Islet precursor cell (in vitro differentiated cells): ENCODE measurements around the gene ZNF445.
"Not testable (repeated sequence)": the region's sequence is repeated elsewhere in the genome, so short reads cannot be mapped to it uniquely, and the experiment has no call there.

Experiments used
- DNase-seq: peaks from one replicate; pipeline ENCODE4 v3.0.0-alpha.2; 2018

Gene ZNF445

DNA sequence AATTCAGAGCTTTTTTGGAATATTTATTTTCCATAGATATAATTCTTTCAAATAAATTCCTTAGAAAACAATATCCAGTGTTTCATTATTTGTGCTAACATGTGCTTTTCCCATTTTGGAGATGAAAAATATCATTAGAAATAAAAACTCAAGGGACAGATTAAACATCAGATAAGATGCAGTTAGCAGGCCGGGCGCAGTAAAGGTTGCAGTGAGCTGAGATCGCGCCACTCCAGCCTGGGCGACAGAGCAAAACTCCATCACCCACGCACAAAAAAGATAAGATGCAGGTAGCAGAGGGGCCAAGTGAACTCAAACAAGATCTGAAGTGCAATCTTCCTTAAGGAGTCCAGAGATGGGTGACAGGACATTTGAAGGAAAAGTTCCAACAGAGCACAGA lies 48.0 kb downstream of the ZNF445 start:
- DNase-seq, result no peak

DNA sequence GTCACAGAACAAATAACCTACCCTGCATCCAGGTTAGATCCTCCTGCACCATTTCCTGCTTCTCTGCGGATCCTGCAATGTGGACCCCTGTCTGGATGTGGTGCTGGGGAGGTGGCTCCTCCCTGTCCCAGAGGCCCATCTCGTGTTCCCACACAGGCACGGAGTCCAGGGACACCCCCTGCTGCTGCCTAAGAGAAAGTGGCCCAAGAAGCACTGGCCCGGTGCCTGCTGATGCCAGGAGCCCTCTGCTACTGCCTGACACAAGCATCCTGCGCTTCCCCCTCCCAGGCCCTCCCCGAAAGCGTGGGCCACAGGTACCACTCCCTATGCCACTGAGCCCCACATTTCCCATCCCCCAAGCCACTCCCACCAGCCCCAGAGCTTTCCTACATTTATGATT lies 48.6 kb downstream of the ZNF445 start:
- no peak for DNase-seq

DNA sequence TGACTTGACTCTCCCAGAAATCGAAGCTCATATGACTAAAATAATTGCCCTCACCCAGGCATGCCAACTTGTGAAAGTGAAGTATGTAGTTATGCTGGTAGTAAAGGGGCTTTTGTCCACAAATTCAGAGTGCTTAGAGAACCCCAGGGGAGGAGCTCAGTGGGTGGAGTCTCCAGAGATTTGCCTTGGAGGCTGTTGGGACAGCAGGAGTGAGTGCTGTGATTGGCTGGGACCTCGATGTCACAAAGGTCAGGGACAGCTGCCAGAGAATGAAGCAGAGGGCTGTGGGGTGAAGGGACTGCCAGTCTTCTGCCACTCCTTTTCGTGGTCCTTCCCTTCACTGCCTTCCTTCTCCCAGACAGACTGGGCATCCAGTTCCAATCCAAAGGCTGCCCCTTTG lies 49.8 kb downstream of the ZNF445 start:
- DNase-seq, result no peak

DNA sequence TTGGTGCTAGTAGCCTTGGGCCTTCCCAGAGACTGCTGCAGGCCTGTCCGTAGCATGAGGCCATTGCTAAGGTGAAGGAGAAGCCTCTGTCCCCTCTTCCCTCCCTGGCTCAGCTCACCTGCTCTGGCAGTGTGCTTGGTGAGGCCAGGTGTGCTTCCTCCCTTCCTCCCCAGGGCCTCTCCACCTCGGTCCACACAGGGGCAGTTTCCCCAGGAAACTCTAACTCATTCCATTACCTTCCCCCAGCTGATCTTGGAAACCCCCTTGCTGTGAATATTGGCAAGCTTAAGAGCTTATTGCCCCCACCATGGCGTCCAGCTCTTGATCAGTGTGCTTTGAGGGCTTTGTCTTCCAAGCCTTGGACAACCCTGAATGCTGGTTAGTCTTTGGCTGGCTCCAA lies 52.7 kb downstream of the ZNF445 start:
- no peak for DNase-seq

DNA sequence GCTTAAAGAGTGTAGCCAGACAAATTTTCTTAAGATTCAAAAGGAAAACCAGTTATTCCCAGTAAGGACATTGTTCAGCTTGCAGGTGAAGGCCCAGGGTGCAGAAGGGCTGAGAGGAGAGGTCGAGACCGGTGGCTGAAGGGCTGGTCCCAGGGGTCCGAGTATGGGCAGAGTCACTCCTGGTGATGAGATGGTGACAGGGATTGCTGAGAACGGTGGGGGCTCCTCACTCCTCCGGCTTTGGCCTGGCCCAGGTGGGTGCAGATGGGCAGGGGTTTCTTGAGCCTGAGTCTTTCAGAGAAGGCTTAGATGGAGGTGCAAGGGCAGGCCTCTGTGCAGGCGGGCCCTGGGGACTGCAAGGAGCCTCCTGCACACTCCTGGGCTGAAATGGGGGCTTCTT lies 56.2 kb downstream of the ZNF445 start:
- peak; percentile 43 for DNase-seq

DNA sequence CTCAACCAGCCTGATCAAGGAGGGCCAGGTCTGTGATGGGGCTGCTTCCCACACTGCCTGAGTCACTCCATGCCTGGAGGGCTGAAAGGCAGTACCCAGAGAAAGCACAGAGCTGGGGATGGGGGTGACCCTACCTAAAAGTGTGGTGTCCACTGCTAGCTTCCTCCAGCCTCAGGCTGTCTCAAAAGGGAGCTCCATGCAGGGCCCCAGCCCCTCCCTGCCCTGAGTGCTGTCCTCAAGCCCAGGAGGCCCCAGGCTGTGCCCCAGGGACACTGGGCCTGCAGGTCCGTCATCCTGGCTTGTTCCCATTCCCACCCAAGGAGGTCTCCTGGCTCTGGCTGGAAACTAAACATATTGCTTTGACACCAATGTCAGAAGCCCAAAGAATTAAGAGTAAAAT lies 56.8 kb downstream of the ZNF445 start:
- DNase-seq, result no peak

DNA sequence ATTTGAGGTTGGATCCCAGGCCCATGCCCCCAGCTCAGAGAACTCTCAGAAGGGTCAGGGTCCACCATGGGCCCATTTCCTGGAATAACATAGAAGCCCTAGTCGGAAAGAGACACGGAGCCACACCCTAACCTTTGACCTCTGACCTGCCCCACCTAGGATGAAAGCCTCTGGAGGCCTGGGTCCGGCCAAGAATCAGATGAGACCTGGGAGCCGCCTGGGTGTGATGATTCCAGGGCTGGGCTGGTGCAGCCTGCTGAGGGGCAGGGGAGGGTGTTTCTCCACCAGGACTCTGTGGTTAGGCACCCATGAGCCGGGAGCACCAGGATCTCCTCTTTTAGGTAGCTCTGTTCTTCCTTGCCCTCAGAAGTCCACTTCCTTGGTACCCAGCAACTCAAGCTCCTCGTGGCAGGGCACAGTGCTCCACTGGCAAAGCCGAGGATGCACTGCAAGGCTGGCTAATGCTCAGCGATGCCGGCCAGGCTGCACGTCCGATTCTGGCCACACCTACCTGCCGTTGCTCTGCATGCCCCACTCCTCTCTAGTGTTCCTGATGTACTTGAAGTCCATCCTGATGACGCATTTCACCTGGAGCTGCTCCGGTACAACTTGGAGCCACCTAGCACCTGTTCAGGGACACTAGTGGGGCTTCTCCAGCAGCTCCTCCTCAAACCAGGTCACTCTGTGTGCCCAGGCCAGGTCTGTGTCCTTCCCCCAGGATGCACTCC lies 57.4 kb downstream of the ZNF445 start:
- peak; percentile 44 for DNase-seq

DNA sequence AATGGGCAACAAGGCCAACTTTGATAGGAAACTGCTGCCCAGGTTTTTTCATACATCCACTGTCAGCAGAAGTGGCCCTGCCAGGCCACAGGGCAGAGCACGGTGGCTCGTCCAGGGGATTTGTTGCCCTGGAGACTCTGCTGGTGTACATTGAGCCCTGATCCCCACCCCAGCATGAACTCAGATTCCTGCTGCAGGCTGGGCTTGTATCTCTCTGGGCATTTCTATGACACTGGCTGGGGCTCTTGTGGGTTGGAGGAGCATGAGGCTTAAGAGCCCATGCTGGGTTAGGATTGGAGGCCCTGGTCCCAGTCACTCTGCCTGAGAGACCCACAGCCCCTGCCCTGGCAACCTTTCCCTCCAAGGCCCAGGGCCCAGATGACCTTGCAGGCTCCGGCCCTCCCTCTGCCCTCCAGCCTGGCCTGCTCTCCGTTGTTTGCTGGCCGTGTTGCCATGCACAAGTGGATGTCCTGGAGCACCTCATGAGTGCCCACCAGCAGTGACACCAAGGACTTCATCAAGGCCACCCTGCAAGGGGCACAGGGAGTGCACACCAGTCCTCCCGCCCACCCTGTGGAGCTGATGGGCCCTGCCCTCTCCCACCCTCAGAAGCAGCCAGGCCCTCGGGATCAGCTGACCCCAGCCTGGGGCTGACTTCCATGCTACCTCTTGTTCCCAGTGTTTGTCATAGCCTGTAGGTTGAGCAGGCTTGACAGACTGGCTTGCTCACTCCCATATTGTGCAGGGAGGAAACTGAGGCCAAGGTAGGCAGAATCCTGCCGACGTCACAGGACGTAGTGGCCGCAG lies 58.2 kb downstream of the ZNF445 start:
- DNase-seq, result peak; percentile 38

DNA sequence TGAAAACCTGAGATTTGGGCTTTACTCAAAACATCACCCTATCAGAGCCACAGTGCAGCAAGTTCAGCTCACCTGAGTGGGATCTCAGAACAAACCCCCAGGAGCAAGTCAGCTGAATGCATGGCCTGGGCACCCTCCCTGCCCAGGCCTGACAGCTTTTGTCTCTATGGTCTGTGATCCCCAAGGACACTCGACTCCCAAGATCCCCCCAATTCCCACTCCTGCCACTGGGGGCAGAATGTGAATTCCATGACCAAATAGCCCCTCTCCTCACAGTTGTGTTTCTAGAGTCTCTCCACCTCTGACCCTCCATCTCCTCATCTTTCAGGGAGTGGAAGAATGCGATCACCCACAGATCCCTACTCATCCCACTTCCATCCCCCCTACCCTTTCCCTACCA lies 58.9 kb downstream of the ZNF445 start:
- DNase-seq, result peak; percentile 33

DNA sequence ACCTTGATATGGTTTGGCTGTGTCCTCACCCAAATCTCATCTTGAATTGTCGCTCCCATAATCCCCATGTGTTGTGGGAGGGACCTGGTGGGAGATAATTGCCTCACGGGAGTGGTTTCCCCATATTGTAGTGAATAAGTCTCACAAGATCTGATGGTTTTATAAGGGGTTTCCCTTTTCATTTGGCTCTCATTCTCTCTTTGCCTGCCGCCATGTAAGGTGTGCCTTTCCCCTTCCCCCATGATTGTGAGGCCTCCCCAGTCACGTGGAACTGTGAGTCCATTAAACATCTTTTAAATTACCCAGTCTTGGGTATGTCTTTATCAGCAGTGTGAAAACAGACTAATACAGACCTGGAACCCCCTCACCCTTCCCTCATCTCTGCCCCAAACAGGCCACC lies 59.4 kb downstream of the ZNF445 start:
- DNase-seq, result not testable (repeated sequence)

DNA sequence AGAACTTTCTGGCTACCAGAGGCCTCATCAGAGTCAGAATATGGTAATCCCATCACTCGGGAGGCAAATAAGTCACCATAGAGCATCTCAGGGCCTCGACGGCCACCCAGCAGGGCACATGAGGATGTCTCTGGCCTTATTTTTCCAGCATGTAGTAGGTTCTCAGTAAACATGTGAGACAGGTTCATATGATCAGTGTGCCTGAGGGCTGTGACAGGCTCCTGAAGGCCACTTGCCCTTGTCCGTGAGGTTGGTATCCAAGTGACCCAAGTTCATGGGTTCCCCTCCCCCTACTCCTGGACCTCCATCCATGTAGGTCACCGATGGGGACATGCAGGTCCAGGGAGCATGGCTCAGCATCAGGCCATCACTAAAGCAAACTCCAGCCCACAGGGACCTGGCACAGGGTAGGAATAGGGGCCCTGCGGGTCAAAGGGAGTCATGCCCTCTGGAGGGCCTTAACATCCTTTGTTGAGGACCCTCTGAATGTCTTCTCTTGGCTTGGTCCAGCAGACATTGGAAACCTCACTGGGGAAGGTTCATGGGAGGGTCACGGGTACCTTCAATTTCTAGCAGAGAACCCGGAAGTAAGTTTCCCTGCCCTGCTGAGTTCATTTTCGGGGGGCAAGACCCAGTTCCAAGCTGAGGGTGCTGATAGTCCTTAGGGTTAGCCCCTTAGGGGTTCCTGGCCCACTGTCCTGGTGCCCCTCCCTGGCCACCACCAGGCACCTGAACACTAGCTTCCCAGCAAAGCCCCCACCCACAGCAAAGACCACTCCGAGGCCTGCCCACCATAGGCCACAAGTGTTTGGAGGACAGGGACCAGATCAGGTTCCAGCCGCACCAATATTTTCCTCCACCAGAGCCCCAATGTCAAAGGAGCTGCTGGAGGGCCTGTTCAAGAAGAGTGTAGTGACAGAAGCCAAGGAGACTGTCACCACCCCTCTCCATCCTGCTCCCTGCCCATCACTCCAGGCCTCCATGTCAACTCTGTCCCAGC lies 61.1 kb downstream of the ZNF445 start:
- DNase-seq, result no peak

DNA sequence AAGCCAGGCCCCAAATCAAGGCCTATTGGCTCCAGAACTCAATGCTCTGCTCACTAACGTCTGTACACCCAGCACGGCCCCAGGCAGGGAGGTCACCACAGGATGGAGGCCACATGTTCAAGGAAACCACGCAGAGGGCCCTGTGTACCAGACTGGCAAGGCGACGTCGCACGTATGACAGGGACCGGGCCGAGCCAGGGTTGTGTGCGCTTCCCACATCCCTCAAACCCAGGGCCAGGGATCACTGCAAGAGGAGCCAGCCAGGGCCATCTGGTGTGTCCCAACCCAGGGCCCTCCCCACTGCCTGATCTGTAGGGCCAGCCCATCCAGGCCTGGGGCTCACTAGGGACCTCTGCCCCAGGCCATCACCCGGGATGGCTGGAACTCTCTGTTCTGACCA lies 62.0 kb downstream of the ZNF445 start:
- DNase-seq, result peak; percentile 48

DNA sequence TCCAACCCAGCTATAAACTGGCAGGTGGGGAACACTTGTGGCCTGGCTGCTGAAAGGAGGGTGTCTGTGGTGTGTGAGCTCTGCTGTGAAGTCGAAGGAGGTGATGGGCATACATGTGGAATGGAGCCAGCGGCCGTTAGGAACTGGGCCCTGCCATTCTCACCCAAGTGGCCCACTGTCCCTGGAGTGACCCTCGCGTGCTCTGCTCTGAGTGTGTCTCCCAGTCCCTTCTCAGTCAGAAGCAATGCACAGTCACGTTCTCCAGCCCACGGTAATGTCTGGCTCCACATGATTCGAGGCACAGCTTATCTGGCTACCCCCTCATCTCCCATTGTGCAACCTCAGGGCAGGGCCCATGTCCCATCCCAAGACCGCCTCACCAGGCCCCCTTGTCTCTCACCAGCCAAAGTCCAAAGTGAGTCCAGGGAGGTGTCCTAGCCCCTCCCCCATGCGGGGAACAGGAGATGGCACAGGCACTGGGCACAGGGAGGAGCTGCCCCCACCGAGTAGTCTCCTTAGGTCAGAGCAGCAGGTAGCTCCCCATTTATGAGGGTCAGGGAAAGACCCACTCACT lies 62.9 kb downstream of the ZNF445 start:
- peak; percentile 27 for DNase-seq

DNA sequence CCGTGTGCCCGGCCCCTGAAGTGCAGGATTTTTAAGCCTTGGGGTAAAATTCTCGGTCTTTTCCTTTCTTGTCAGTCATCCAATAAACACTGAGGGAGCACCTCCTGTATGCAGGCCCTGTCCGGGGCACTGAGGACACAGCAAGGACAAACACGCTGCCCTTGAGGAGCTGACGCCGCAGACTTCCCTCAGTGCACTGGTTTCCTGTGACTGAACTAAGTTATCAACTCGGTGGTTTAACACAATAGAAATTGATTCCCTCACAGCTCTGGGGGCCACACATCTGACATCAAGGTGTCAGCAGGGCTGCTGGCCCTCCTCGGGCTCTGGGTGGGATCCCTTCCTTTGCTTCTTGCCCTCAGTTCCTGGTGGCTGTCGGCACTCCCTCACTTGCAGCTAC lies 65.1 kb downstream of the ZNF445 start:
- peak; percentile 43 for DNase-seq

DNA sequence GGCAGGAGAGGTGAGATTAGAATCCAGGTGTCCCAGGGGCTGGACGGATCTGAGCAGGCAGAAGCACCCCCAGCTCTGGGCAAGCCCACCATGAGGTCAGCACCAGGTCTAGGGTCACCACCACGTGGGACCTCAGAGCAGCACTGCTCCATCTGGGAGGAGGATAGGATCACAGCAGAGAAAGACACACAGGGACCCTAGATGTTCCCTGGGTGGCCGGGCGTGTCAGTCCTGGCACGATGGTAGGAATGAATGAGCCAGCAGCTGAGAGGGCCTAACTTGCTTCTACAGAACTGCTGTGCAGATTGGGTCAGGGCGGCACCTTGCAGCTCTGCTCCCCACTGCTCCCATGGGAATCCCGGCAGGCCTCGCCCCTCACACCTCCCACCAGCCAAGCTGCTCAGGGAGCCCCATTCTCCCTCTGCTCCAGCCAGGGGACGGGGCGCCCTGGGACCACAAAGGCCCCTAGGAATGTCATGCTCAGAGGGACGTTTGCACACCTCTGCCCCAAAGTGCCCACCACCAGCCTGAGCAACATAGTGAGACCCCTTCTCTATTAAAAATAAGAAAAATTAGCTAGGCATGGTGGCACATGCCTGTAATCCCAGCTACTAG lies 66.3 kb downstream of the ZNF445 start:
- no peak for DNase-seq

DNA sequence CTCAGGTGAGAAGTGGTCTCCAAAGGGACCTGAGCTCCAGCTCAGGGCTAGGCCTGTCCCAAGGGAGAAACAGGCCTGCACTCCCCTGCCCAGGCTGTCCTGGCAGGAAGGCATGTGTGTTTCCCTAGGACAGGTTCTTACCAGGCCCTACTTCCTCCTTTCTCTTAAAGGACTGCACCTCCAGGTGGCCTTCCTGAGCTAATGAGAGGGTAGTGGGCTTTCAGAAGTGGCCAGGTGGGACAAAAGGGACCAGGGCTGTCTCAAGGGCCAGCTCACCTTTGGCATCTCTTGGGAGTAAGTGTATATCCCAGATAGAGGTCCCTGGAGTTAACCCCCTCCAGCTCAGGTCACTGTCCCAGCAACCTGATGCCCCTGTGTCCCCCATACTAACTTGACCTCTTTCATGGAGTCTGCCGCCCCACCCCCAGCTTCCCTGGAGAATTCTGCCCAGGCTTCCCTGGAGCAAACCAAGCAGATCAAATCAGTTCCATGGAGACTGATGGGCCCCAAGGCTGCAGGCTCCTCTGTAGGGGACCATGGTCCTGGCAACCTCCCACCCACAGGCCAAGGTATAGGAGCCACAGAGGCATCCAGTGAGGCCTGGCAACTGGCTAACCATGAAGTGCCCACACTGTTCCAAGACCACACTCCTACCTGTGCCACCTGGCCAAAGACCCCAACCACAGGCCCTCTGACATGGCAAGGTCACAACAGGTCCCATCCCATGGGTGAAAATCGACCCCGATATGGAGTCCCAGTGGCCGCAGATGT lies 67.6 kb downstream of the ZNF445 start:
- no peak for DNase-seq

DNA sequence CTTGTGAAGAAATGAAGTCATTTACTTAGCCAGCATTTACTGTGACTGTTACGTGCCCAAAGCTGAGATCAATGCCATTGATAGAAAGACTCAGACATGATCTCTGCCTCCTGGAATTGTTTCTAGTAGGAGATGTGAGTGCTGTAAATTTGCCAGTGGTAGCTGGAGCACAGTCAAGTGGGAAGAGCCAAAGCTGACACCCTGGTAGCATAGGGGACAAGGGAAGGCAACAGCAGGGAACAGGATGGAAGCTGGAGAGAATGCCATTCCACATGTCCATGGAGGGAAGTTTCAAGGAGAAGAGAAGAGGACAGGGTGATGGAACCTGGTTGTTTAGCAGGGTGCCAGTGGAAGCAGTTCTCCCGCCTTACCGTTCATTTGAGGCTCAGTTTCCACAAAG lies 74.9 kb downstream of the ZNF445 start:
- DNase-seq, result no peak

DNA sequence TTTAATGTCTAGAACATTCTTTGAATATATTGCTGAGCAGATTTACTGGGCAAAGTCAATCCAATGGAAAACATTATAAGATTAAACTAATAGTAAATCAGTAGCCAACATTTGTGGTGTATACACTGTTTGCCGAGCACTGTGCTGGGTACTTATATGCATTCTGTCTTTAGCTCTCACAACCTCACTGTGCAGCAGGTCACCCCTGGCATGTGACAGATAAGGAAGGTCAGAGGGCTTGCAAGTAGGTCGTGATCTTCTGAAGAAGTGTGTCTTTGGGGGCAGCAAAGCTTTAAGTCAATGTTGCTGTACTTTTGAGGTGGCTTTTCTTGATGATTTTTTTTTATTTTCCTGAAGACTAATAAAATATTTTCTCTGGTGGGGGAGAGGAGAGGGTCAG lies 76.7 kb downstream of the ZNF445 start:
- no peak for DNase-seq

DNA sequence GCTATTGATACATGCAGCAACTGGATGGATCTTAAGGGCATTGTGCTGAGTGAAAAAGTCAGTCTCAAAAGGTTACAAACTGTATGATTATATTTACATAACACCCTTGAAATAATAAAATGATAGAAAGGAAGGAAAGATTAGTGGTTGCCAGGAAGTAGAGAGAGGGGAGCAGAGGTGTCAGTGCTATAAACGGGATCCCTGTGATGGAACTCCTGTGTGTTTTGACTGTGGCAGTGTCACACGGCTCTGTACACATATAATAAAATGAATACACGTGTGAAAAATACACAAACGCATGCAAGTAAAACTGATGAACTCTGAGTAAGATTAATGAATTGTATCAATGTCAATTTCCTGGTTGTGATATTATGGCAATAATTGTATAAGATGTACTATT lies 78.6 kb downstream of the ZNF445 start:
- DNase-seq, result no peak

DNA sequence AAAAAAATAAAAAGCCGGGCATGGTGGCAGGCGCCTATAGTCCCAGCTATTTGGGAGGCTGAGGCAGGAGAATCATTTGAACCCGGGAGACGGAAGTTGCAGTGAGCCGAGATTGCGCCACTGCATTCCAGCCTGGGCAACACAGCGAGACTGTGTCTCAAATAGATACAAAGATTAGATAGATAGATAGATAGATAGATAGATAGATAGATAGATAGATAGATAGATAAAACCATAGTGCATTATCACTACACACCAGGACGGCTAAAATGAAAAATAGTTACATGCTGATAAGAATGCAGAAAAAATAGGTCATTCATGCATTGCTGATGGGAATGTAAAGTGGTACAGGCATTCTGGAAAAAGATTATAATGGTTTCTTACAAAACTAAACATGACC lies 79.2 kb downstream of the ZNF445 start:
- DNase-seq, result not testable (repeated sequence)
